ENCODE measurements around the gene BEGAIN.

DNA sequence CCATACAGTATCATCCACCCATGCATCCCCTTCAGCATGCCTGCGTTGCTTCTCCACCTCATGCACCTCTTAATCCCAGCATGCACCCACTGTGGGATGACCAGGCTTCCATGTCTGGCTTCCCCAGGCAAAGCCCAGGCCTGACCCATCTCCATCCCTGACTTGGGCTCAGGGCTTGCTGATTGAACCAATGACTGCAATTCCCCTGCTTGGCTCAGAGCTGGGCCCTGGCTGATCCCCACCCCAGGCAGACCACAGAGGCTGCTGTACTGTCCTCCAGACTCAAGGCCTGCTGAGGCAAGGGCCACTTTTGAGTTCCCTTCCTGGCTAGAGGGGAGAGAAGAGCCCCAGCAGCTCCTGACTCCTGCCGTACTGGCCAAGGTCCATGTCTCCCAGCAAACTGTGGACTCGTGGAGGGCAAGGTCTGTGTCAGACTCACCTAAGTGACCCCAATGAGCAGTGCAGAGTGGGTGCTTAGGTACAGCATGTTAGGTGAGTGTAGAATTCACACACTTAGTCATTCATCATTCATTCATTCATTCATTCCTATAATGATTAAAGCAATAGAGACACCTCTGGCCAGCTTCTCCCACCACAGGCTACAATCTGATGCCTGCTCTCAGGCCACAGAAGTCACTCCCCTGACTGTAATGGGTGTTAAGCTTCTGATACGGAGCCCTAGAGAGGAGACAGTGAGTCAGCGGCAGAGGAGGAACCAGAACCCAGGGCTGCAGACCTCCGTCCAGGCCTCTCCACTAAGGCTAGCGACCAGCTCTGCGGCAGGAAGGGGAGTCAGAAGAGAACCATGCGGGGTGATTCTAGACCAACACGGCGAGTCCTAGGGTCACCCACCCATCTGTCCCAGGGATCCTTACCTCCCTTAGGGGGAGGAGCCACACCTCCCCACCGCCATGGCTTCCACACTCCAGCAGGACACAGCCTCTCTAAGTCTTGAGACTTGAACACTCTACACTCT is 2.9 kb downstream of the BEGAIN start:
- TF ChIP-seq, protein P1, sequence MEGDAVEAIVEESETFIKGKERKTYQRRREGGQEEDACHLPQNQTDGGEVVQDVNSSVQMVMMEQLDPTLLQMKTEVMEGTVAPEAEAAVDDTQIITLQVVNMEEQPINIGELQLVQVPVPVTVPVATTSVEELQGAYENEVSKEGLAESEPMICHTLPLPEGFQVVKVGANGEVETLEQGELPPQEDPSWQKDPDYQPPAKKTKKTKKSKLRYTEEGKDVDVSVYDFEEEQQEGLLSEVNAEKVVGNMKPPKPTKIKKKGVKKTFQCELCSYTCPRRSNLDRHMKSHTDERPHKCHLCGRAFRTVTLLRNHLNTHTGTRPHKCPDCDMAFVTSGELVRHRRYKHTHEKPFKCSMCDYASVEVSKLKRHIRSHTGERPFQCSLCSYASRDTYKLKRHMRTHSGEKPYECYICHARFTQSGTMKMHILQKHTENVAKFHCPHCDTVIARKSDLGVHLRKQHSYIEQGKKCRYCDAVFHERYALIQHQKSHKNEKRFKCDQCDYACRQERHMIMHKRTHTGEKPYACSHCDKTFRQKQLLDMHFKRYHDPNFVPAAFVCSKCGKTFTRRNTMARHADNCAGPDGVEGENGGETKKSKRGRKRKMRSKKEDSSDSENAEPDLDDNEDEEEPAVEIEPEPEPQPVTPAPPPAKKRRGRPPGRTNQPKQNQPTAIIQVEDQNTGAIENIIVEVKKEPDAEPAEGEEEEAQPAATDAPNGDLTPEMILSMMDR (IDR thresholded peaks at IDR 0.05; ENCODE audit: insufficient read depth, low read depth, low read length): no peak
- TF ChIP-seq EZH2 (IDR thresholded peaks at IDR 0.05; ENCODE audit: insufficient read depth, low read length): no peak

All from astrocyte (in vitro differentiated cells and primary cell).